GM19193 (cell line): ENCODE results near the gene NUP188.

ENCODE experiments used
- POLR2A ChIP-seq: IDR thresholded peaks from 4 replicates; pipeline ENCODE4 v1.6.1; 2011; ENCODE audit not compliant: insufficient read depth, insufficient read length; ENCODE audit errors: extremely low read depth

The NUP188 gene

GRCh38 chr9:129006328-129007034, 59.0 kb downstream of the NUP188 start:
- peak; percentile 33 for TF ChIP-seq POLR2A

GRCh38 chr9:129007035-129007765, 59.7 kb downstream of the NUP188 start:
- no peak for TF ChIP-seq POLR2A

GRCh38 chr9:129007766-129008468, 60.4 kb downstream of the NUP188 start:
- peak; percentile 19 for TF ChIP-seq POLR2A

GRCh38 chr9:129008469-129008965, 61.0 kb downstream of the NUP188 start:
- peak; percentile 18 for TF ChIP-seq POLR2A

- TF ChIP-seq POLR2A: no peak
These were observed 61.6 kb downstream of the NUP188 start for GRCh38 chr9:129008986-129009583.

- no peak for TF ChIP-seq POLR2A
These were observed 62.2 kb downstream of the NUP188 start for GRCh38 chr9:129009584-129010141.

GRCh38 chr9:129010267-129010975, 62.9 kb downstream of the NUP188 start:
- TF ChIP-seq POLR2A: no peak

- TF ChIP-seq POLR2A: no peak
These were observed 63.7 kb downstream of the NUP188 start for GRCh38 chr9:129011170-129011569.

- no peak for TF ChIP-seq POLR2A
These were observed 64.3 kb downstream of the NUP188 start for GRCh38 chr9:129011761-129012181.

GRCh38 chr9:129012343-129012742, 64.8 kb downstream of the NUP188 start:
- TF ChIP-seq POLR2A: no peak

GRCh38 chr9:129012893-129013448, 65.5 kb downstream of the NUP188 start:
- TF ChIP-seq POLR2A: no peak

- no peak for TF ChIP-seq POLR2A
These were observed 66.2 kb downstream of the NUP188 start for GRCh38 chr9:129013674-129014073.

GRCh38 chr9:129014124-129014523, 66.6 kb downstream of the NUP188 start:
- no peak for TF ChIP-seq POLR2A

- TF ChIP-seq POLR2A: no peak
These were observed 67.1 kb downstream of the NUP188 start for GRCh38 chr9:129014608-129015007.
